Lung microvascular endothelial cell (primary cell): ENCODE results near the gene KRT8. TPM values are rescaled to one million over a fixed set of nuclear protein-coding genes. Genes with fewer than 3 reads are reported as not detected.

Experiments
- DNase-seq, 2 donors: peaks; one replicate each; pipeline versions ENCODE4 v3.0.0 to v3.0.0-alpha.2; 2010; ENCODE audit warnings: low read depth in 2 of 2
- total RNA-seq: library from RNA; depleted of rRNA; stranded (reverse); fragments of >200 nt; gene quantifications from 2 replicates; pipeline ENCODE4 v1.2.1, GENCODE V29; 2014

The KRT8 gene
- total RNA-seq, 1 donor from 2014 or later: 11.3 TPM

- DNase-seq: no peak
Measured at GRCh38 chr12:52925717-52926595, 21.1 kb upstream of the KRT8 start.

GRCh38 chr12:52924764-52925716 lies 20.2 kb upstream of the KRT8 start:
- peak in 1 of 2 donors; percentile 85 for DNase-seq

GRCh38 chr12:52921488-52922165 lies 16.8 kb upstream of the KRT8 start:
- DNase-seq: peak in 1 of 2 donors; percentile 41

GRCh38 chr12:52920937-52921336 lies 16.1 kb upstream of the KRT8 start:
- DNase-seq: peak in 1 of 2 donors; percentile 26

- no peak for DNase-seq
Measured at GRCh38 chr12:52918784-52919183, 13.9 kb upstream of the KRT8 start.

GRCh38 chr12:52918351-52918750 lies 13.5 kb upstream of the KRT8 start:
- no peak for DNase-seq

- DNase-seq: no peak
Measured at GRCh38 chr12:52917800-52918199, 12.9 kb upstream of the KRT8 start.

- no peak for DNase-seq
Measured at GRCh38 chr12:52916216-52916615, 11.3 kb upstream of the KRT8 start.

- DNase-seq: no peak
Measured at GRCh38 chr12:52915637-52916036, 10.8 kb upstream of the KRT8 start.

- DNase-seq: no peak
Measured at GRCh38 chr12:52914576-52915121, 9.8 kb upstream of the KRT8 start.

- no peak for DNase-seq
Measured at GRCh38 chr12:52913431-52913821, 8.6 kb upstream of the KRT8 start.

GRCh38 chr12:52912711-52913430 lies 8.0 kb upstream of the KRT8 start:
- no peak for DNase-seq

- peak; percentile 24 to 49 for DNase-seq
Measured at GRCh38 chr12:52910248-52910883, 5.5 kb upstream of the KRT8 start.

- DNase-seq: no peak
Measured at GRCh38 chr12:52909796-52910195, 4.9 kb upstream of the KRT8 start.

- no peak for DNase-seq
Measured at GRCh38 chr12:52909331-52909730, 4.5 kb upstream of the KRT8 start.

- peak; percentile 30 to 52 for DNase-seq
Measured at GRCh38 chr12:52907092-52907810, 2.4 kb upstream of the KRT8 start.

- no peak for DNase-seq
Measured at GRCh38 chr12:52906191-52906601, 1.3 kb upstream of the KRT8 start.

GRCh38 chr12:52903855-52904508 lies 894 bp downstream of the KRT8 start:
- DNase-seq: peak; percentile 47 to 52

GRCh38 chr12:52903285-52903854 lies 1.5 kb downstream of the KRT8 start:
- peak; percentile 79 to 87 for DNase-seq
